ENCODE measurements around the gene ZIM2.

DNA sequence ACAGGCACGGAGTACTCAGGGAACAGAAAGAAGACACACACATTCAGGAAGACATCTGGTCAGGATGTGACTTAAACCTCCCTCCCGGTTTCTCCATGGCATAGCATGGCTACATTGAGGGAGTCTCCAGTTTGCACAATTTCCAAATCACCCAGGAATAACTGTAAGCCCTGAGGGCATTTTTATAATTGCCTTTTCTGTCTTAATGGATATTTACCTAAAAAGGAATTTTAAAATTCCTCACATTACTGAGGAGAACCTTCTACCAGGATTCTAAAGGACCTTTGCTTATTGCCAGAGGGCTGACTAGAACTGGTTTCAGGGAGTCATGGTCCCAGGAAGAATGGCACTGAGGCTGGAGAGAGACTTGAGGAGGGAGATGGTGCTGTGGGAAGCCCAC lies 21.4 kb downstream of the ZIM2 start:
- TF ChIP-seq, protein P1, sequence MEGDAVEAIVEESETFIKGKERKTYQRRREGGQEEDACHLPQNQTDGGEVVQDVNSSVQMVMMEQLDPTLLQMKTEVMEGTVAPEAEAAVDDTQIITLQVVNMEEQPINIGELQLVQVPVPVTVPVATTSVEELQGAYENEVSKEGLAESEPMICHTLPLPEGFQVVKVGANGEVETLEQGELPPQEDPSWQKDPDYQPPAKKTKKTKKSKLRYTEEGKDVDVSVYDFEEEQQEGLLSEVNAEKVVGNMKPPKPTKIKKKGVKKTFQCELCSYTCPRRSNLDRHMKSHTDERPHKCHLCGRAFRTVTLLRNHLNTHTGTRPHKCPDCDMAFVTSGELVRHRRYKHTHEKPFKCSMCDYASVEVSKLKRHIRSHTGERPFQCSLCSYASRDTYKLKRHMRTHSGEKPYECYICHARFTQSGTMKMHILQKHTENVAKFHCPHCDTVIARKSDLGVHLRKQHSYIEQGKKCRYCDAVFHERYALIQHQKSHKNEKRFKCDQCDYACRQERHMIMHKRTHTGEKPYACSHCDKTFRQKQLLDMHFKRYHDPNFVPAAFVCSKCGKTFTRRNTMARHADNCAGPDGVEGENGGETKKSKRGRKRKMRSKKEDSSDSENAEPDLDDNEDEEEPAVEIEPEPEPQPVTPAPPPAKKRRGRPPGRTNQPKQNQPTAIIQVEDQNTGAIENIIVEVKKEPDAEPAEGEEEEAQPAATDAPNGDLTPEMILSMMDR (conservative IDR thresholded peaks at IDR 0.05; ENCODE audit: low read depth, low read length), result no peak
- TF ChIP-seq BHLHE40 (IDR thresholded peaks at IDR 0.05; ENCODE audit: low read depth, low read length) (no peak), POLR2A (IDR thresholded peaks at IDR 0.05; ENCODE audit: low read depth, low read length) (no peak), CEBPB (IDR thresholded peaks at IDR 0.05; ENCODE audit: low read depth, low read length) (no peak), USF2 (IDR thresholded peaks at IDR 0.05; ENCODE audit: low read depth, low read length) (no peak), RAD21 (IDR thresholded peaks at IDR 0.05; ENCODE audit: low read length) (no peak), RFX5 (IDR thresholded peaks at IDR 0.05; ENCODE audit: low read depth, low read length) (no peak), MXI1 (IDR thresholded peaks at IDR 0.05; ENCODE audit: borderline replicate concordance, low read depth, low read length) (no peak), MAFK (IDR thresholded peaks at IDR 0.05; ENCODE audit: low read depth, low read length) (no peak)

Measured in IMR-90 (cell line).